HUES64 (cell line): ENCODE measurements around the gene PNRC2.
"Not testable (repeated sequence)": the region's sequence is repeated elsewhere in the genome, so short reads cannot be mapped to it uniquely, and the experiment has no call there.

ENCODE experiments used
- H3K27ac ChIP-seq: 2 replicates; pipeline ENCODE4 v1.7.0; 2013; ENCODE audit warnings: low read depth, low read length, inconsistent platforms
- H3K27me3 ChIP-seq: 2 replicates; pipeline ENCODE4 v1.6.1; 2013; ENCODE audit warnings: mild to moderate bottlenecking, low read length; ENCODE audit not compliant: insufficient read depth
- H3K36me3 ChIP-seq: 2 replicates; pipeline ENCODE4 v1.6.1; 2013; ENCODE audit warnings: mild to moderate bottlenecking, low read length; ENCODE audit not compliant: insufficient read depth
- H3K4me1 ChIP-seq: 2 replicates; pipeline ENCODE4 v1.6.1; 2013; ENCODE audit warnings: mild to moderate bottlenecking, low read length, moderate library complexity; ENCODE audit not compliant: insufficient read depth
- H3K4me3 ChIP-seq: 2 replicates; pipeline ENCODE4 v1.5.1; 2013; ENCODE audit warnings: mild to moderate bottlenecking, low read length, moderate library complexity
- H3K9ac ChIP-seq: 2 replicates; pipeline ENCODE4 v1.6.1; 2013; ENCODE audit warnings: mild to moderate bottlenecking, low read depth, low read length
- H3K9me3 ChIP-seq: 2 replicates; pipeline ENCODE4 v1.6.1; 2013; ENCODE audit warnings: low read depth, low read length; ENCODE audit not compliant: insufficient read depth
- WGBS: fragments of 150-250, 120-280 bp; methylation state at CpG from one replicate; pipeline ENCODE4 v1.1.7; 2013; ENCODE audit warnings: missing lambda C conversion rate; 5-methylcytosine and 5-hydroxymethylcytosine counted together

PNRC2 gene

GRCh38 chr1:23957096-23957495 lies 2.5 kb upstream of the PNRC2 start:
- Histone ChIP-seq H3K27ac (no peak overlapping the region), H3K9me3 (no peaks in the 10 kb centered on the region), H3K9ac (no peak overlapping the region), H3K27me3 (no peaks in the 10 kb centered on the region), H3K4me1 (0 out of 2 replicates have a peak, but pooled peaks cover 8% of the 10 kb centered on the region), H3K4me3 (no peak overlapping the region), H3K36me3 (peaks cover 13% of the 10 kb centered on the region)
- 90% methylated on average over 7 of the region's 7 CpGs for WGBS

GRCh38 chr1:23958040-23958809 lies 1.4 kb upstream of the PNRC2 start:
- 91% methylated on average over 18 of the region's 19 CpGs for WGBS

GRCh38 chr1:23958810-23959460 lies 693 bp upstream of the PNRC2 start:
- Histone ChIP-seq H3K9ac (peak overlapping the region; percentile 100), H3K4me3 (peak overlapping the region; percentile 93), H3K36me3 (peaks cover 24% of the 10 kb centered on the region), H3K27me3 (no peaks in the 10 kb centered on the region), H3K4me1 (0 out of 2 replicates have a peak, but pooled peaks cover 8% of the 10 kb centered on the region), H3K27ac (peak overlapping the region; percentile 98), H3K9me3 (no peaks in the 10 kb centered on the region)
- 7% methylated on average over 30 of the region's 30 CpGs for WGBS

More at GRCh38 chr1:23958040-23958809, 1.4 kb upstream of the PNRC2 start:
- Histone ChIP-seq H3K9ac (peak overlapping the region; percentile 100; the same call in 1 of the 2 replicates), H3K36me3 (peaks cover 17% of the 10 kb centered on the region), H3K4me3 (peak overlapping the region; percentile 93), H3K27ac (peak overlapping the region; percentile 98)
- not testable (repeated sequence) for H3K4me1 ChIP-seq, H3K27me3 ChIP-seq, H3K9me3 ChIP-seq

- Histone ChIP-seq H3K27ac (peak overlapping the region; percentile 98), H3K9me3 (no peaks in the 10 kb centered on the region), H3K9ac (peak overlapping the region; percentile 100), H3K4me1 (0 out of 2 replicates have a peak, but pooled peaks cover 3% of the 10 kb centered on the region), H3K36me3 (peaks cover 39% of the 10 kb centered on the region), H3K27me3 (no peaks in the 10 kb centered on the region), H3K4me3 (peak overlapping the region; percentile 93)
- WGBS: 1% methylated on average over 10 of the region's 15 CpGs
These were observed 828 bp downstream of the PNRC2 start for GRCh38 chr1:23960291-23961020.

GRCh38 chr1:23963617-23964234 lies 4.1 kb downstream of the PNRC2 start:
- Histone ChIP-seq H3K4me1 (0 out of 2 replicates have a peak, but pooled peaks cover 1% of the 10 kb centered on the region), H3K27ac (no peak overlapping the region; the same call in 1 of the 2 replicates), H3K27me3 (no peaks in the 10 kb centered on the region), H3K4me3 (no peak overlapping the region), H3K9ac (no peak overlapping the region), H3K9me3 (no peaks in the 10 kb centered on the region), H3K36me3 (peaks cover 72% of the 10 kb centered on the region)
- no CpG with 5 or more reads among the region's 1 CpG for WGBS

GRCh38 chr1:23964235-23964668 lies 4.6 kb downstream of the PNRC2 start:
- H3K27me3 ChIP-seq: no peaks in the 10 kb centered on the region
- no peaks in the 10 kb centered on the region for H3K9me3 ChIP-seq
- WGBS: 91% methylated on average over 3 of the region's 3 CpGs
- H3K4me1 ChIP-seq: no peaks in the 10 kb centered on the region
- H3K36me3 ChIP-seq: peaks cover 77% of the 10 kb centered on the region
- no peak overlapping the region for H3K4me3 ChIP-seq
- no peak overlapping the region for H3K9ac ChIP-seq
- peak overlapping the region; percentile 53; the same call in 1 of the 2 replicates for H3K27ac ChIP-seq

GRCh38 chr1:23964790-23965740 lies 5.4 kb downstream of the PNRC2 start:
- Histone ChIP-seq H3K9ac (no peak overlapping the region), H3K36me3 (peaks cover 85% of the 10 kb centered on the region), H3K9me3 (no peaks in the 10 kb centered on the region), H3K27me3 (no peaks in the 10 kb centered on the region), H3K4me3 (no peak overlapping the region), H3K4me1 (no peaks in the 10 kb centered on the region), H3K27ac (peak overlapping the region; percentile 53; the same call in 1 of the 2 replicates)
- WGBS: 92% methylated on average over 3 of the region's 5 CpGs

GRCh38 chr1:23966973-23967493 lies 7.4 kb downstream of the PNRC2 start:
- peaks cover 91% of the 10 kb centered on the region for H3K36me3 ChIP-seq

GRCh38 chr1:23967871-23968270 lies 8.2 kb downstream of the PNRC2 start:
- Histone ChIP-seq H3K9ac (no peak overlapping the region), H3K36me3 (peaks cover 96% of the 10 kb centered on the region), H3K9me3 (no peaks in the 10 kb centered on the region), H3K4me3 (no peak overlapping the region), H3K27me3 (no peaks in the 10 kb centered on the region), H3K4me1 (no peaks in the 10 kb centered on the region), H3K27ac (no peak overlapping the region)
- 88% methylated on average over 2 of the region's 2 CpGs for WGBS

More at GRCh38 chr1:23966973-23967493, 7.4 kb downstream of the PNRC2 start:
- Histone ChIP-seq H3K27ac (no peak overlapping the region), H3K27me3 (no peaks in the 10 kb centered on the region), H3K4me3 (no peak overlapping the region), H3K9me3 (no peaks in the 10 kb centered on the region), H3K9ac (no peak overlapping the region), H3K4me1 (no peaks in the 10 kb centered on the region)
